Measurements from ENCODE around the gene SMARCD3.

SMARCD3 gene

DNA sequence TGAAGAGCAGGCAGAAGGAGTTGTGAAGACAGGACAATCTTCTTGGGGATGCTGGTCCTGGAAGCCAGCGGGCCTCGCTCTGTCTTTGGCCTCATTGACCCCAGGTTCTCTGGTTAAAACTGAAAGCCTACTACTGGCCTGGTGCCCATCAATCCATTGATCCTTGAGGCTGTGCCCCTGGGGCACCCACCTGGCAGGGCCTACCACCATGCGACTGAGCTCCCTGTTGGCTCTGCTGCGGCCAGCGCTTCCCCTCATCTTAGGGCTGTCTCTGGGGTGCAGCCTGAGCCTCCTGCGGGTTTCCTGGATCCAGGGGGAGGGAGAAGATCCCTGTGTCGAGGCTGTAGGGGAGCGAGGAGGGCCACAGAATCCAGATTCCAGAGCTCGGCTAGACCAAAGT, 14.7 kb downstream of the SMARCD3 start:
- no peak for DNase-seq

DNA sequence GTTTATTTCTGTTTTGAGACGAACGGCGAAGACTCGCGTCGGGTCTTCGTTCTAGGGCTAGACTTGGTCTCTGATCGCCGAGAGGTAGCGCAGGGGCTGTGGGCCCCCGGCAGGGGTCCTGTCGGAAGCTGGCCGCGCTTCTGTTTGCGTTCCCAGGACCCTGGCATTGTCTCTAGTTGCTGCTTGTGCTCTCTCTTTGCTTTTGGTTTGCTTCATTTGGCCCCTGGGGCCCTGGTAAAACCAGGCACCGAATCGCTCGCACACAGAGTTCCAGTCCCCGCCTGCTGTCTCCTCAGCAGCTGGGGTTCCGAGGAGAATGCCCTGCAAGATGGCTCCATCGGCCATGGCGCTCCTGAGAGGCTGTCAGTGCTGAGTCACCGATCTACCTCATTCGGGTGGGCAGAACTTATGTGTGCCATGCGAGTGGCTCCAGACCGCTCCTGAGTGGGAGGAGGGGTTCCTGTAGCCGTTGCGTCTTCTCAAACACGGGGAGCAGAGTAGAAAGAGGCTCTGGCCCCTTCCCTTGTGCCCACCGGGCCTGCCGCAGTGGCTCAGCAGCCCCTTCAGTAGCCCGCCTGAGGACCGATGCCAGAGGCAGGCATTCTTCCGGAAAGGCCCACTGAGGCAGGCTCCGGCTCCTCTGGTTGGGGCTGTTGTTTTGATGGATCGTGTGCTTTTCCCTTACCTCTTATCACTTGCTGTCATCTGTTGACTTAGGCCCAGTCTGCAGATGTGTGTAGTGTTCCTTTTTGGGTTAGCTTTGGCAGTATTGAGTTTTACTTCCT, 15.4 kb downstream of the SMARCD3 start:
- peak; percentile 24 for DNase-seq

DNA sequence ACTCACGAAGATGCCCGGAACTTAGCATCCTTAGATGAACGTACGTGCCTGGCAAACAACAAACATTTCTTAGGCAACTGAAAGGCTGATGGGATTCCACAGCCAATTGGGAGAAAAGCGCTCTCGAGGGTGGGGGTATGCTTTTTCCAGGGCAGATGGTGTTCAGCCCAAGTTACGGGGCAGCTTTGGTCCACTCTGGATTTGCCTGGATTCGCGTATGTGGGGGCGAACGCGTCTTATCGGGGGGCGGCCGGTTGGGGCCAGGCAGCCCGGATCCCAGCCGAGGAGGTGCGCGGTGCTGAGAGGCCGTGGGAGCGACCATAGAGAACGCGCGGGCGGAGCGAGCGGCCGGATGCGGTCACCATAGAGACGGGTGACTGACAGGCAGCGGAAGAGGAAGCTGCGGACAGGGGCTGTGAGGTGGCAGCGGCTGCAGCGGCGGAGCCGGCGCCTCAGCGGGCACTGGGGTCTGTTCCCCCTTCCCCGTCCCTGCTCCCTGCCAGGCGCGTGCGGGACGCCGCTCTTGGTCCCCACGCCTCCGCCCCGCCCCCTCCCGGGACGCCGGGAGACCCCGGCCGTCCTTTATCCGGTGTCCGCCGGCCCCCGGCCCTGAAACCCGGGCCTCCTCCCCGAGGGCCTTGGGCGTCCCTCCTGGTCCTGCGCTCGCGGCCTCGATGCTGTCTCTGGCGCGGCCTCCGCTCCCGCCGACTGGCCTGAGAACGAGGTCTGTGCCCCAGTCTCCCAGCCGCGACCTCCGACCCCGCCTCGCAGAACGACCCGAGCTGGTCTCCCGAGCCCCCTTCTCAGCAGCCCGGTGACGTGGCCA, 16.2 kb downstream of the SMARCD3 start, which contains the start of gene CHPF2:
Gene CHPF2, plus strand, starts transcription at position 393 of the 826 bp plus-strand sequence. CDS start 1,529 bp downstream, outside the sequence.
- peak; percentile 83 for DNase-seq

DNA sequence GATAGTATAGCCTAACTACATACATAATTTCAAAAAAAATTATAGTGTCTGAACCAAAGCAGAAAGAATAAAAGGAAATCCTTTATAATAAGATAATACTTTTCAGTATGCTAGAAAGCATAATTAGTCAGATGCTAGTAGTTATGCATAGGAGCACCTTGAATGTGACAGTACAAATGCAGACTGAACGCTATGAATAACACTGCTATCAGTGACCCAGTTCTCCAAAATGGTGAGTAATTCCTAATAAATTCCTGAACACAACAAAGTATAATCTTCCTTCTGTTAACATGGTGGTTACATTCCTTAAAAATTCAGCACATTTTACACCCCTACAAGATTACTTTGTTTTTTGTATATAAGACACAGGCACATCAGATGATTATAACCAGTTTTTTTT, 17.4 kb downstream of the SMARCD3 start:
- no peak for DNase-seq

DNA sequence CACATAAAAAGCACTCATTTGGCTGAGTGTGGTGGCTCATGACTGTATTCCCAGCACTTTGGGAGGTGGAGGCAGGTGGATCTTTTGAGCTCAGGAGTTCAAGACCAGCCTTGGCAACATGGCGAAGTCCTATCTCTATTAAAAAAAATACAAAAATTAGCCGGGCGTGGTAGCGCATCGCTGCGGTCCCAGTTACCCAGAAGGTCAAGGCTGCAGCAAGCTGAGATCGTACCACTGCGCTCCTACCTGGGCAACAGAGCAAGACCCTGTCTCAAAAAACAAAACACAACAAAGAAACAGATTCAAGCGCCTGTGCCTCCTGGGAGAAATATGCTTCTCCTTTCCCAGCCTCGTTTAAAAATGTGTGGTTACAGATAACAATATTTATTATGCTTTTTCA, 19.2 kb downstream of the SMARCD3 start:
- DNase-seq, result no peak

DNA sequence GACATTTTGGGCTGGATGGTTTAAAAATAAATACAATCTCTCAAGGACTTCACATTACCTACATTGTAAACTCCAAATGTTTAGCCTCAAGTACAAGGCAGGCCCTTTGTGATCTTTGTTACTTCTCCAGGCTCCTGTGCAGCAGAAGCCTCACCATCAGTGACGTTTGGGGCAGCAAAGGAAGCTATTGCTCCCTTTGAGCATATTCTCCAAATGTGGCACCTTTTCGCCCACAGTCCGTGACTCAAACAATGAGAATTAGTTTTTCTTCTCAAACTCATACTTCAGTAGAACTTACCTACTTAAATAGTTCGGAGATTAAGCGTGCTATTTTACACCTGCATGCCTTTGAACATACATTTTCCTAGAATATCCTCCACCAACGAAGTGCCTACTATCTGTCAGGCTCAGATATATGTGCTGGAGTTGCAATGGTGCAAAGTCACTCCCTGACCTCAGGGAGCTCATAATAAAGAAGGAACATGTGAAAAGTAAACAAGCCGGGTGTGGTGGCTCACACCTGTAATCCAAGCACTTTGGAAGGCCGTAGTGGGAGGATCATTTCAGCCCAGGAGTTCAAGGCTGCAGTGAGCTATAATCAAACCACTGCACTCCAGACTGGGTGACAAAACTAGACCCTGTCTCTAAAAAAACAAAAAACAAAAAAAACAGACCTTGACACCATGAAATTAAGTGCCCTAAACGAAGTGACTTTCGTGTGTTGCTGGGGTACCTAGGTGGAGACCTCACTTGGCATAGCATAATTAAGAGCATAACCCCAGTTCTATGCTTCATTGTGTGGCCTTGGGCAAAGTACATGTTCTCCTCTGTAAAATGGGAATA, 20.2 kb downstream of the SMARCD3 start:
- no peak for DNase-seq

DNA sequence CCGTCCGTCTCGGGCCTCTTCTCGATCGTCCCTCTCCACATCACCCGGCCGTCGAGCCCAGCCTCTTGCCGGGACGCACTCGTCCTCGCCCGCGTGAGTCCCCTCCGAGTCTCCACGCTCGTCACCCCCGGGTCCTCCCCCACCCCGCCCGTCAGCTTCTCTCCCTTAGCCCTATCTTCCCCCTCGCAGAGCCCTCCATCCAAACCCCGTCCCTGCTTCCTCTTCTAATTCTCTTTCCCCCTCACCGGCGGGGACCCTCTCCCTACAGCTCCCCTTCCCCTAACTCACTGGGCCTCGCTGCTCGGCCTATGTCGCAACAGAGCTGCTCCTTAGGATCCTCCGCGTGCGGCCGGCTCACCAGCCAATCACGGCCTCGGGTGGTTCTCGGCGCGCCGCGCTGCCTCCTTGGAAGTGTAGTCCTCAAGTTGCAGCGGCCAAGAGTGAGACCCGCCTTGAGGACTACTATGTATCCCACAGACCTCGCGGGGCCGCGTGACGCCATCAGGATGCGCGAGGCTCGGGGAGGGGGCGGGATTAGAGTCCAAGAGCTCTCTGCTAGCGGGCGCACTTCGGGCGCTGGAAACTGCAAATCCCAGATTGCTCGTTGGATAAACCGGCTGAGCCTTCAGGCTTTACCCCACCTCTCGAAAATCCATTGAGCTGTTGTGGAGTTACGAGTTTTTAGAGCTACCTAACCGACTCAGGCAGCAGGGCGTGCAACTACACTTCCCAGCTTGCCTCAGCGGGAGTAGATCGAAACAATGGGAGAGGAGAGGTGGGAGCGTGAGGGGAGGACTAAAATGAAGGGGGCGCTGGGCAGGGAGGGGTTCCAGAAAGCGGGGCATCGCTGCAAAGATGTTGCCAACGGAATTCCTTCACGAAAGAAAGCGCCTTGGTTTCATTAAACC, 21.4 kb downstream of the SMARCD3 start, which contains the start of gene ABCF2:
Gene ABCF2, minus strand, starts transcription at position 331 of the 908 bp plus-strand sequence. CDS start 747 bp downstream, outside the sequence.
- DNase-seq, result peak; percentile 99

DNA sequence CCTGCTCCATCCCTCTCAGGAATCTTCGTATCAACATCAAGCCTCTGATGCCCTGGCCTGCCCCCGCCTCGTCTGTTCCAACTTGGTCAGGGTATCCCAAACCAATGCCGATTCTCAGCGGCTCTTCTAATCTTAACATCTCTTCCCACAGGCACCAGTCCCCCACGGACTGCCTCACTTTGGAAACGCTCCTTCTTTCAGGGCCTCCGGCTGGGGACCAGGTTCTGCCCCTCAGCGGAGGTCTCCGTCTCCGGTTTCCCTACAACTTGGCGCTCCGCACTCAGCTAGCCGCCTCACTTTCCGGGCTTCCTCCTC, 22.0 kb downstream of the SMARCD3 start:
- DNase-seq, result no peak

DNA sequence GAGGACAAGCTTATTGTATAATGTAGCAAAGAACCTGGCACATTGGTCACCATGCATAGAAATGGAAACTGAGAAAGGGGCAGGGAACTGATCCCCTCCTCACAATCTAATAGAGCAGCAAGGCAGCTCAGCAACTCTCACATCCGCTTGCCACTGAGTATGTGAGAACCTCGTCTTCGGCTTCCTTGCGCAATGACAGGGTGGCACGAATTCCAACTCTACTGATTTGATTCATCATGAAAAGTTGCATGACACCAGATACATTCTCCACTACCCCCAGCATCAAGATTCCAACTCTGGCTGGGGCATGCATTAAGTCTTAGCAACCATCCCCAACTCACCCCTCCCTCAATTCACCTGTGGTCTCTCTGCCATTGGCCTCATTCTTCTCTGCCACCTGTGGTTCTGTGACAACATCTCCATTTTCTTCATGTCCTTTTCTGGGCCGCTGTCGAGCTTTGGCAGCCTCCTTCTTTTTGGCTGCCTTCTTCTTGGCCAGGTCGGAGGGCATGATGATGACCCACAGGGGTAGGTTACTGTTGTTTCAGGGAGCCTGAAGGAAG, 22.5 kb downstream of the SMARCD3 start:
- no peak for DNase-seq

DNA sequence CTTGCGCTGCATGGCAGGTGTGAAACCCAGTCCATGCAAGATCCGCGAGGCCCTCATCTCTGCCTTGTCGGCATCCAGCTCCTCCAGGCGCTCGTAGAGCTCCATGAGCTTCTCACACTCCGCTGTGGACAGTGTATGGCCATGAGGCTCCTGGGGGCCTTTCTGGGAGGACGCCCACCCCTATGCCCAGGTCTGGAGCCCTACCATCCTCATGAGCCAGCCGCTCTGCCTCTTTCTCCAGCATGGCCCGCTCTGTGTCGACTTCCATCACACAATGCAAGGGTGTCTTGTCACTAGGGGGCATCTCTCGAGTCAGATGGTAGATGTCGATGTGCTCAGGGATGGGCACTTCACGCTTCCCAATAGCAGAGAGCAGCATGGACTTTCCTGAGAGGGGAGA, 24.8 kb downstream of the SMARCD3 start:
- no peak for DNase-seq

DNA sequence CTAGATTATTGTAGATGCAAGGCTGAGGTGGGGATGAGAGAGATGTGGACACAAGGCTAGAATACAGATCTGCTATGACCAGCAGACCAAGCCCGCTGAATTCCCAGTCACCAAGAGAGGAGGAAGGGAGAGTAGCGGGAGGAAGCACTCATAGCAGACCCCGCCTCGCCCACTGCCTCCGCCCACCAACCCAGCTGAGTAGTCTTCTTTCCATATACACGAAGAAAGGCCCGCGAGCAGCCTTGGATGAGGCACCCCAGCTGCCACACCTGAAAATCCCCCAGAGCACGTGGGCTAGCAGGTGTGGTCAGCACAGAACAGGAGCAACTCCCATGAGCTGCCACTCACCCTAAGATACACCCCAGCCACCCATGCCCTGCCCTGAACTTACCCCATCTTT, 30.3 kb downstream of the SMARCD3 start:
- no peak for DNase-seq

DNA sequence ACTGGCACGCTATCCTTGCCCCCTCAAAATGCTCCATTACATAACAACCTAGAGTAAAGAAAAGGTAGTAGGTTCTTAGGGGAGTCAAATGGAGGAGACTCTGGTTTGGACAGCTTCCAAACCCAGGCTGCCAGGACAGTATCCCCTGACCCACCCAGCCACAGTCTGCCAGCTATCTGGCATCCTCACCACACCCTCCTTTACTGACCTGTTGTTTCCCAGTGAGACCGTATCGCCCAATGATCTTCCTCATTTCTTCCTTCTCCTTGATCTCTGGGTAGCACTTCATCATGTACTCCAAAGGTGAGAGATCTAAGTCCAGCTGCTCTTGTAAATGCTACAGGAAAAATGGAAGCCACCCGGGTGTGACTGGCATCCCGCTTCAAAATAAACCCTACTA, 33.1 kb downstream of the SMARCD3 start:
- DNase-seq, result no peak

DNA sequence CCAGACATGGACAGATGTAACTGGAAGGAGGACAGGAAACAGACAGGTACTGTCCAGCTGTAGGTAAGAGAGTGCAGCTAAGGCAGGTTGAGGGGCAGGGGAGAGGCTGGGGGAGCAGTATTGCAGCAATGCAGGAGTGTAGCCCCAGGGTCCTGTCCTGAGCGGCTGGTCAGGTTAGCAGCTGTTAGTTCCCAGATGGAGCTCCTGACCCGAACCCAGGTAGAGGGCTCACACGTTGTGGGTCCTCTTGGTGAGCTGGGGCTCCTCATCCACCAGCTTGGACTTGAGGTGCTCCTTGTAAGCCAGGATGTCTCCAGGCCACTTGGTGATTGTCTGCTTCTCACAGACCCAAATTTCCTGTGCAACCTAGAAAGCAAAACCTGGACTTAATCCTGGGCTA, 34.7 kb downstream of the SMARCD3 start:
- no peak for DNase-seq

DNA sequence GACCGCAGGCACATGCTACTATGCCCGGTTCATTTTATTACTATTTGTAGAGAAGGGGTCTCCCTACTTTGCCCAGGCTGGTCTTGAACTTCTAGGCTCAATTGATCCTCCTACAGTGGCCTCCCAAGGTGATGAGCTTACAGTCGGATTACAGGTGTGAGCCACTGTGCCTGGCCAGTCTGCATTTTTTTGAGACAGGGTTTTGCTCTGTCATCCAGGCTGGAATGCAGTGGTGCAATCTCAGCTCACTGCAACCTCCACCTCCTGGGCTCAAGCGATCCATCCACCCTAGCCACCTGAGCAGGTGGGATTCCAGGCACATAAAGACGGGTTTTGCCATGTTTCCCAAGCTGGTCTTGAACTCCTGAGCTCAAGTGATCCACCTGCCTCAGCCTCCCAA, 35.9 kb downstream of the SMARCD3 start:
- DNase-seq, result no peak

DNA sequence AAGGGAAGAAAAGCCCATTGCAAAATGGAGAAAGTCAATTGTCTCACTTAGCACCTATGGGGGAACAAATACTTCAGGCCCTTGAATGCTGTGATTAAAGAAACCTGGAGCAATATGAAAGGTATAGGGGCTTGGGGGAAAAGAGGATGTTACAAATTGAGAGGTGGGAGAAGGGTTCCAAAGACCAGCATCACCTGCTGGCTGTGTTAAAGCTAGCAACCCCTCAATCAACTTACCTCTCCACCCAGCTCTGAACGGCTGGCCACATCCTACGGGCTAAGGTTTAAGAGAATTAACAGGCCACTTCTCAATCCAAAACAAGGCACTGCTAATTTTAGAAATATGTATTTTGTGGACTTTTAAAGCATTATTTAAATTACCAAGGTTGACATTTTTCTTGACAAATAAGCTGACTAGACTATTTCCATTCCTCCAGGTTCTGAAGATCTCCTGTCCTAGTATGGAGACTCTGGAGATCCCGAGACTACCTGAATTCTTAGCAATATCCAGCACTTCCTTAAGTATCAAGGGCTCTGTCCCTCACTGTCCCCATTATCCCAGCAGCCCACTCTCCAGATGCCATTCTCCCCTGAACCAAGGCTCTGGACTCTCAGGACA, 37.2 kb downstream of the SMARCD3 start:
- DNase-seq, result no peak

DNA sequence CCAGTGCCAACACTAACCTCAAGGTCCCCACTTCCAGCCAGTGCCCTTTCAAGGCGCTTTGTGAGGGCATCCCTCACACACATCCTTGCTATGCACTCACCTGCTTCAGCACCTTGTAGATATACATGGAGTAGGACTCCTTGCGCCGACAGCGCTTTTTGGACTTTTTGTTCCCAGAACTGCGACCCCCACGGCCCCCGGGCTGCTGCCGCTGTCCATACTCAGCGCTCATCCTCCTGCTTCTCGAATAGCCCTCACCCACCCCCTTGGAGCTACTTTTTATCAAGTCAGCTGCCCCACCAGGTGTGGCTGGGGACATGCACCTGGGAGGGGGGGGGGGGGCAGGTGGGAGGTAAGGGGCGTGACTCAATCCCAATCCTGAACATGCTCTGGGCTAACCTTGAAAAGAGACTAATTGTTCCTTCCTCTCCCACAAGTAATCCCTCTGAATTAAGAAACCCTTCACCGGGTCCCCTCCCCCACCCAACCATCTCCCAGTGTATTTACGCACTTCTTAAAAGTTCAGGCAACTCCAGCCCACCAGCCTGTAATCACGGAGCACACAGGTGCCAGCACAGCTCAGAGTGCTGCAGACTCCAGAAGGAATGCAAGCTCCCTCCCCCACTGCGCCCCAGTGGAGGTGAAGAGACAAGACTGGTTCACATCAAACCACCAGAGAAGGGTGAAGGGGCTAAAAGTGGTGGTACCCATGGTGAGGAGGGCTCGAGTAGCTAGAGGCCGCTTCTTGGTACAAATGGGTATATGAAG, 38.2 kb downstream of the SMARCD3 start, which contains the start of gene H2BK1:
Gene H2BK1, minus strand, starts transcription at position 402 of the 768 bp plus-strand sequence. Its CDS starts 170 bp downstream, at position 232.
- DNase-seq, result no peak

DNA sequence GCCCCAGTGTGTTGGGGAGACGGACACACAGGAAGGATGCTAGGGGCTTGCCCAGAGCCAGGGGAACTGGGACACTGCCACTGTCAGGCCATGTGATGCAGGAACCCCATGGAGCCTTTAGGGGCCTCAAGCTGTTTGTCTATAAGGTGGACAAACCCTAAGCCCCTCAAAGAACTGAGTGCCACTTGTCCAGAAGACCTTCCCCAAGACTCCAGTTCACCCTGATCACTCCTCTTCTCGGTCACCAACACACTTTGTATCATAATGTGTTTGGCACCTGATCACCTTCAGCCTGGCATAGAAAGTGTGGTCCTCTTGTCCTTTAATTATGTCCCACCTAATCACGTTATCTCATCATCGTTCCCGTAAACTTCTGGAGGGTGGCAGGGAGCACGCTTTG, 38.9 kb downstream of the SMARCD3 start:
- DNase-seq, result no peak

DNA sequence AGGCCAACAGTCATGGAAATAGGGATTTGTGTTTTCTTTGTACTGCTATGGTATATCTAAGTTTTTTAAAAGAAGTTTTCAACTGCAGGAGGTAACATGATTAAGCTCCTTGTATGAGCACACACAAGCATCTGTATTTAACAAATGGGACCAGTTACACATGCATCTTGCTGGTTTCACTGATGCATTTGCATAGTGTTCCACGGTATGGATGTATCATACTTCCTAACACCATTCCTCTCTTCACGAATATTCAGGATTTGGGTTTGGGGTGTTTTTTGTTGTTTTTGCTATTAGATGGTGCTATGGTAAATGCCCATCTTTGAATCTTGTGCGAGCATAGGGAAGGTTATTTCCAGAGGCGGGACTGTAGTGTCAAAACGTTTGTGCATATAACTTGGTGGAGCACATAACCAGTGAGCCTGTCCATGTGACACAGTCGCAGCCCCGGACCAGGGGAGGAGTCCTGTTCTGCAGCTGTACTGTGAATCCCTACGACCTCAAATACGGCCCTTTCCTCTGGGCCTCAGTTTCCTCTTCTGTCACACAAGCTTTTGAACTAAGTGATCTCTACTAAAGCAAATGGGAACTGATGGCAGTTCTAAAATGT, 40.1 kb downstream of the SMARCD3 start:
- no peak for DNase-seq

DNA sequence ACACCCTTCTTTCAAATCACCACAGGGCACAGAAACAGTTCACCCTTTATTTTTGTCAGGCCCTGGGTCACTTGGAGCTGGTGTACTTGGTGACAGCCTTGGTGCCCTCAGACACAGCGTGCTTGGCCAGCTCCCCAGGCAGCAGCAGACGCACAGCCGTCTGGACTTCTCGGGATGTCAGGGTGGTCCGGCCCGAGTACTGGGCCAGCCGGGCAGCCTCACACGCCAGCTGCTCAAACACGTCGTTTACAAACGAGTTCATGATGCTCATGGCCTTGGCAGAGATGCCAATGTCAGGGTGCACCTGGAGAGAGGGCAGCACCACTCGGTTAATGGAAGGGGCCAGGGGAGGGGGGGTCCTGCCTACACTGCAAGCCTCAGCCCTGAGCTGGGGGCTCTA, 40.7 kb downstream of the SMARCD3 start:
- DNase-seq, result no peak

DNA sequence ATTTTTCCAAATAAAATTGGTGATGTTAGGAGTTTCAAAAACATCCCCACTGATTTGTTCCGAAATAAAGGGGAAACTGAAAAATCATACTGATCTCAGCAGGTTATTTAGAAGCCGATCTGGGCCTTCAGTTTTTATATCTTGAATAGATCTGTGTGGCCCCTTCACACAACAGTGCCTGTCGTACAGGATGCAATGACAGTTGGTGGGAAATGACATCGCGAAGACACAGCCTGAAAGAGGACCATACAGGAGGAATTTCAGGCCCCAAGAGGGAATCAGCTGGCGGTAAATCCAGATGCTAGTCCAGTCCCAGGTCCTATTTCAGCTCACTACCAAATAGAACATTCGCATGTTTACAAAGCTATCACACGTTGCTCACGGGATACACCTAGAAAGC, 41.2 kb downstream of the SMARCD3 start:
- no peak for DNase-seq

Data from NCI-H2107 (cell line).